GM18870 (cell line): ENCODE measurements around the gene GJD4.

Experiments
- ATAC-seq: cut with Tn5 transposase; IDR thresholded peaks from one replicate; pipeline ENCODE4 v1.9.1; 2021; ENCODE audit warnings: moderate library complexity; ENCODE audit not compliant: unreplicated experiment

Gene GJD4

DNA sequence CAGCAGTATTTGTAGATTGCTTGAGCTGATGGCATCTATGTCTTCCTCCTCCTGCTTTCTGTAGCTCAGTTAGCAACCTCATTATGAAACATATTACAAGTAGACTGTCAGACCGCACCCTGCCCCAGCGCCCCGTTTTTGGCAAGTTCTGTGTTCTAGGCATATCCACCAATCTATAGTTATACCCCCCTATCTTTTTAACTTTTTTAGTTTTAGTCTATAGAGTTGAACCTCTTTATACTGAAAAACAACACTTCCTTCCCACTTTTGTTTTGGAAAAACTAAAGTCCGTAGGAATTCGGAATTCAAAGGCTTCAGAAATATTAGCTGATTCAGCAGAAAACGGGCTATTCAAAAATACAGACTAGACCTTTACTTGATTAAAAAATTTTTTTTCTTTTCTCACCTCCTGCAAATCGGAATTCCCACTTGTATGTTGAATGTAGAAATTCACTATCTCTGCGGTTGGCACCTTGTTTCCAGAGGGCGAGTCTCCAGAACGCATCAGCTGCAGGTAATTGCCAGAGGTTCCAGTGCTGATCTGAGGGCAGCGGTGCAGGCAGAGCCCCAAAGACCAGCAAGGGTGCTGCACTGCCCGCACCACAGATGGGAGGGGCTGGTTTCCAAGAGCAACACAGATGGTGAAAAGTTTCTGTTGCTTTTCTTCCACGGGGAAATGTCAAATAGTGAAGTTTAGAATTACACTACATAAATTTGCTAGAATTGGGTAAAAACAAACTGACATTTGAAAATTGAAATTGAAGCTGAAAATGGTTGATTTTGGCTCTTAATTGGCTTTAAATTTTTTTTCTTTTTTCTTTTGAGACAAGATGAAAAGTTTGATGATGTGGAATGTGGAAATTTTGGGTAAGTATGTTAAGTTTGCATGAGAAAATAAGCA lies 39.2 kb downstream of the GJD4 start:
- ATAC-seq: no peak

DNA sequence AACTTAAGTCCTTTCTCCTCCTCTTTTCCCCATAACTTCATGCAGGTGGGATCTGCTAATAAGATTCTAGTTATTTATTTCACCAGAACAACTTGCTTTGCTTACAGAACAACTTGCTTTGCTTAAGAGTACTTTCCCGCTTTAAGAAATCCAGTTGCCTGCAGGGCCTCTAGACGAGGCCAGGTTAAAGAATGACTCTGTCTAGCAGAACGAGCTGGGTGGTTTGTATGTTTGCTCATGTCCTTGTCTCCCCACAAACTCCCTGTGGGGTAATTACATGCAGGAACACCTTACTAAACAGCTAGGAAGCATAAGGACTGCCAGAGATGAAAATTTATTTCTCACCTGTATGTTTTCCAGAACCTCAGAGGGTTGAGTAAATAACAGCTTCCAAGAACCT lies 45.8 kb downstream of the GJD4 start:
- ATAC-seq: no peak

GRCh38 chr10:35652824-35653223 lies 47.7 kb downstream of the GJD4 start:
- ATAC-seq: no peak

DNA sequence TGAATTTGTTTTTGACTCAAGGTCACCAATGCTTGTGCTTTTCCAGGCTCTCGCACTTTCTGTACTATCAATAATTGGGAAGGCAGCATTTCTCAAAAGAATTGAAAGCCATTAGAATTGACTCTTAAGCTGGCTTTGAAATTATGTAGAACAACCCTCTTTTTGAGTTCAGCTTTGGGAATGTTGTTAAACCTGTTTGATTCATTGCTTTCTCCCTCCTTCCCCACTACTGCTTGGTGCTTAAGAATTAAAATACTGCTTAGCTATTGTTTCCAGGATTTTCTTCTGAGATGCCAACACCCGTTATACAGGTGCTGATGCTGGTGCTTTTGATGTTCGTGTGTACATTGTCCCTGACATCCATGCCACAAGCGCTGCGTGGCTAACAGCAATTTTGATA lies 52.5 kb downstream of the GJD4 start:
- ATAC-seq: no peak
